GM12878 (cell line): ENCODE data around the gene EIF5A. TPM values are rescaled to one million over a fixed set of nuclear protein-coding genes. Genes with fewer than 3 reads are reported as not detected.

Source experiments
- ATAC-seq: fragments of 200-7000 bp; cut with Tn5 transposase; 3 replicates; pipeline ENCODE4 v1.9.1; 2020; ENCODE audit warnings: mild to moderate bottlenecking, moderate library complexity
- BruUV-seq: library from RNA; stranded (reverse); fragments of 400-500 nt; replicated peaks from 2 replicates; lab custom pipeline; 2021; lab: Mats Ljungman, UMichigan
- CTCF ChIA-PET: fragments of 300-600 bp; sonication (Branson Sonifier 250); formaldehyde crosslinking; extraction: SDS; loops from one replicate; lab custom pipeline; 2021; ENCODE audit warnings: inconsistent platforms; lab: Yijun Ruan, JAX
- POLR2A ChIA-PET: fragments of 350-600 bp; formaldehyde crosslinking; extraction: SDS; loops from one replicate; lab custom pipeline; 2021; ENCODE audit warnings: inconsistent platforms; lab: Charles Lee
- RAD21 ChIA-PET: fragments of 300-600 bp; sonication (Branson Sonifier 250); formaldehyde crosslinking; loops from one replicate; lab custom pipeline; 2023; ENCODE audit warnings: antibody characterized with exemption; ENCODE audit not compliant: unreplicated experiment; lab: Charles Lee
- SMC1A ChIA-PET: fragments of 300-600 bp; sonication (Branson Sonifier 250); formaldehyde crosslinking; loops from one replicate; lab custom pipeline; 2023; ENCODE audit not compliant: unreplicated experiment, uncharacterized antibody; lab: Charles Lee
- DNase-seq: peaks from one replicate; pipeline ENCODE4 v3.0.0-alpha.2; 2011; ENCODE audit warnings: low read depth, low spot score
- FAIRE-seq: peaks from 3 replicates; lab custom pipeline; 2011; peaks lifted over from hg19 to GRCh38; lab: Jason Lieb, UNC
- H2AFZ ChIP-seq: 2 replicates; pipeline ENCODE4 v1.6.0; 2011; ENCODE audit warnings: low read depth, low read length, control low read depth; ENCODE audit not compliant: control insufficient read depth
- H3K27ac ChIP-seq: 2 replicates; pipeline ENCODE4 v1.5.1; 2011; ENCODE audit warnings: control low read depth; ENCODE audit not compliant: control insufficient read depth, insufficient read depth
- H3K27me3 ChIP-seq, 2 experiments: replicated peaks in 1 of 2; 2 replicates each; pipeline versions ENCODE4 v1.6.0 to v1.6.1; 2011; ENCODE audit warnings: low read length in 1 of 2; ENCODE audit not compliant: control insufficient read depth in 2 of 2, insufficient read depth in 2 of 2
- H3K36me3 ChIP-seq, 2 experiments: 2 replicates each; pipeline ENCODE4 v1.5.1; 2011; ENCODE audit warnings: low read length in 1 of 2; ENCODE audit not compliant: control insufficient read depth in 2 of 2, insufficient read depth in 2 of 2
- H3K4me1 ChIP-seq: 2 replicates; pipeline ENCODE4 v1.6.1; 2011; ENCODE audit warnings: mild to moderate bottlenecking, low read length, moderate library complexity, mixed read lengths; ENCODE audit not compliant: control insufficient read depth, insufficient read depth
- H3K4me2 ChIP-seq: 2 replicates; pipeline ENCODE4 v1.6.0; 2011; ENCODE audit warnings: control low read depth; ENCODE audit not compliant: control insufficient read depth, insufficient read depth
- H3K4me3 ChIP-seq: fragments of 200-600 bp; sonication (generic); 2 replicates; pipeline ENCODE4 v1.5.1; 2016
- H3K79me2 ChIP-seq: 2 replicates; pipeline ENCODE4 v1.6.0; 2011; ENCODE audit warnings: low read length; ENCODE audit not compliant: control insufficient read depth, insufficient read depth
- H3K9ac ChIP-seq: 2 replicates; pipeline ENCODE4 v1.8.0; 2011; ENCODE audit warnings: low read length, control low read depth, mixed read lengths; ENCODE audit not compliant: control insufficient read depth, insufficient read depth
- H3K9me3 ChIP-seq: replicated peaks from 3 replicates; pipeline ENCODE4 v1.5.1; 2011; ENCODE audit warnings: mild to moderate bottlenecking, low read length; ENCODE audit not compliant: control insufficient read depth, insufficient read depth
- H4K20me1 ChIP-seq: 2 replicates; pipeline ENCODE4 v1.6.0; 2011; ENCODE audit not compliant: control insufficient read depth, insufficient read depth
- DPF2 ChIP-seq: fragments of 450-650 bp; IDR thresholded peaks from 2 replicates; pipeline ENCODE4 v1.6.1; 2017; ENCODE audit warnings: mild to moderate bottlenecking
- HDAC2 ChIP-seq: fragments of 200-600 bp; sonication (generic); IDR thresholded peaks from 2 replicates; pipeline ENCODE4 v1.6.1; 2017
- HDAC6 ChIP-seq: fragments of 200-600 bp; sonication (generic); IDR thresholded peaks from one replicate; pipeline ENCODE4 v1.8.0; 2017; ENCODE audit warnings: antibody characterized with exemption; ENCODE audit not compliant: unreplicated experiment
- IKZF2 ChIP-seq, 2 experiments: fragments of 450-650 bp; IDR thresholded peaks; 2 replicates each; pipeline ENCODE4 v1.6.1; 2017; ENCODE audit warnings: mild to moderate bottlenecking in 2 of 2, moderate library complexity in 2 of 2
- IRF4 ChIP-seq: IDR thresholded peaks from 2 replicates; pipeline ENCODE4 v1.6.1; 2011; ENCODE audit warnings: low read depth, low read length
- LARP7 ChIP-seq: fragments of 450-650 bp; IDR thresholded peaks from 2 replicates; pipeline ENCODE4 v1.6.1; 2017; ENCODE audit warnings: mild to moderate bottlenecking
- POU2F2 ChIP-seq: IDR thresholded peaks from 3 replicates; pipeline ENCODE4 v1.6.1; 2011; ENCODE audit warnings: low read depth, mild to moderate bottlenecking, low read length, borderline replicate concordance
- SMC3 ChIP-seq: IDR thresholded peaks from 2 replicates; pipeline ENCODE4 v1.6.1; 2011; ENCODE audit warnings: low read length, improper control_type of control experiment, borderline replicate concordance
- SP1 ChIP-seq: IDR thresholded peaks from one replicate; pipeline ENCODE4 v1.6.1; 2011; ENCODE audit warnings: low read depth, low read length
- TCF12 ChIP-seq: IDR thresholded peaks from 2 replicates; pipeline ENCODE4 v1.6.1; 2011; ENCODE audit warnings: low read depth, mild to moderate bottlenecking, low read length
- WRNIP1 ChIP-seq: IDR thresholded peaks from 2 replicates; pipeline ENCODE4 v1.6.1; 2011; ENCODE audit warnings: low read depth, low read length, improper control_type of control experiment, borderline replicate concordance
- ZNF207 ChIP-seq: fragments of 450-650 bp; IDR thresholded peaks from 2 replicates; pipeline ENCODE4 v1.6.1; 2014; ENCODE audit warnings: antibody characterized with exemption, mild to moderate bottlenecking, borderline replicate concordance
- WGBS: methylation state at CpG from one replicate; pipeline ENCODE4 v1.1.6; 2016; ENCODE audit warnings: low lambda C conversion rate; ENCODE audit not compliant: insufficient replicate concordance, insufficient coverage; ENCODE audit errors: missing lambda C conversion rate; 5-methylcytosine and 5-hydroxymethylcytosine counted together
- in situ Hi-C: fragments of 300-500 bp; cut with MboI; formaldehyde crosslinking; loops from 9 replicates; pipeline ENCODE4 v1.14.3; 2018; ENCODE audit warnings: mixed read lengths
- intact Hi-C: fragments of 100-400 bp; cut with micrococcal nuclease; formaldehyde crosslinking; loops from one replicate; pipeline ENCODE4 v1.14.2; 2022; ENCODE audit not compliant: unreplicated experiment
- polyA plus RNA-seq, 11 experiments: library from polyadenylated mRNA; depleted of rRNA in 4 of 11; unstranded in 6 of 11; stranded (reverse) in 5 of 11; fragments of >200 nt; fragmentation: Nextera tagmentation in 4 of 11; fragmentation: Illumina TruSeq in 1 of 11; extraction: Ambion mirVana in 4 of 11; extraction: Trizol in 1 of 11; gene quantifications; 1 replicate in 1 of 11; 2 replicates in 10 of 11; pipeline versions ENCODE4 v1.2.1 to v1.2.3, GENCODE V29; 2011 to 2016; ENCODE audit warnings: inconsistent platforms in 2 of 11, missing spikeins in 2 of 11, low read depth in 1 of 11
- total RNA-seq, 4 experiments: library from RNA; depleted of rRNA in 3 of 4; stranded (reverse); fragments of >200 nt in 3 of 4; fragmentation: Illumina TruSeq in 1 of 4; extraction: Trizol in 1 of 4; gene quantifications; 2 replicates each; pipeline versions ENCODE4 v1.2.1 to v1.2.3, GENCODE V29; 2013 to 2021
- TF ChIP-seq, protein P1 (sequence below): fragments of 450-650 bp; IDR thresholded peaks from 2 replicates; pipeline ENCODE4 v1.6.1; 2016; ENCODE audit warnings: mild to moderate bottlenecking
- TF ChIP-seq, protein P2 (sequence below): fragments of 150-350 bp; IDR thresholded peaks from 2 replicates; pipeline ENCODE4 v1.6.1; 2016; ENCODE audit warnings: low read depth, low read length
- TF ChIP-seq, protein P3 (sequence below): IDR thresholded peaks from 2 replicates; pipeline ENCODE4 v1.6.1; 2012; ENCODE audit warnings: low read depth, low read length, improper control_type of control experiment
- TF ChIP-seq, protein P4 (sequence below), 3 experiments: IDR thresholded peaks in 2 of 3; conservative IDR thresholded peaks in 1 of 3; 2 replicates each; pipeline ENCODE4 v1.5.1; 2011; ENCODE audit warnings: low read depth in 3 of 3, low read length in 3 of 3, mild to moderate bottlenecking in 3 of 3, control low read depth in 2 of 3, moderate library complexity in 2 of 3, inconsistent platforms in 1 of 3, mixed read lengths in 1 of 3; ENCODE audit not compliant: control insufficient read depth in 2 of 3, insufficient read depth in 1 of 3; ENCODE audit errors: extremely low read depth in 1 of 3

Gene EIF5A
- total and polyA plus RNA-seq, 10 of the 15 experiments (the other 5 are each of a cell fraction or from before 2014, with no cell fraction given) = 26.5 to 1,792 (median 944) TPM

DNA sequence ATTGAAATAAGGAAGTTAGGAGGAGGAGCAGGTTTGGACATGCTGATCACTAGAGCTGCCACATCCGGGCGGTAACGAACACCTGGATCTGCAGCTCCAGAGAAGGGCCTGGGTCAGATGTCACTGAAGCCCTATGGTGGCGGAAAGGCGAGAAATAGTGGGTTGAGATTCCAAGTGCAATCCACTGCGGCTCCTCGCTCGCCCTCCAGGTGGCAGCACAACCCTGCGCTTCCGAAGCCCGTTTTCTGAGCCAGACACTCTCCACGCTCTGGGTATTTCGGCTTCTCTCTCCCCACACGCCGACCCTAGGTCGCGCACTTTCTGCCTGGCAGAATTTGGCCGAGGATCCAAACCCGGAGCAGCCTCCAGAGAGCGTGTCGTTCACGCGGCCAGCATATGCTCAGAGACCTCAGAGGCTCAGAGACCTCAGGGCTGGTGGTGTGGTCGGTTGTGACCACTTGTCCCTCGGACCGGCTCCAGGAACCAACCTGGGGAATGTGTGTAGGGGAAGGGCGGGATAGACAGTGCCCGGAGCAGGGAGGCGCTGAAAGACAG lies 26.8 kb upstream of the EIF5A start:
- intact Hi-C loops (loop anchor here (1.0 to 2.0 kb wide), 2 partner anchors 16 to 64 kb away; no protein-coding TSS in a partner anchor), in situ Hi-C loops (no loop called here)
- H3K4me2 ChIP-seq = peak overlapping the region; percentile 98
- H3K9ac ChIP-seq = no peak overlapping the region; the same call in 1 of the 2 replicates
- no peaks in the 10 kb centered on the region for H3K79me2 ChIP-seq
- no peaks in the 10 kb centered on the region; the same call in 1 of the 2 replicates for H4K20me1 ChIP-seq
- H3K4me1 ChIP-seq = peaks cover 8% of the 10 kb centered on the region
- H2AFZ ChIP-seq = peak overlapping the region; percentile 82
- peak; percentile 90 for ATAC-seq
- ChIA-PET CTCF (interaction anchor here (0.6 to 10.3 kb wide), 12 partner anchors 11 to 407 kb away, joined by 3 to 102 read pairs (median 3); partner anchors contain the start of genes NEURL4 and TP53), RAD21 (interaction anchor here (2.3 kb wide), 1 partner anchor 16 kb away, joined by 11 read pairs; no protein-coding TSS in a partner anchor), SMC1A (interaction anchor here (0.6 to 3.3 kb wide), 5 partner anchors 16 to 407 kb away, joined by 3 to 17 read pairs (median 3); partner anchors contain the start of genes TMEM95 and TP53), POLR2A (interaction anchor here (1.7 kb wide), 1 partner anchor 16 kb away, joined by 4 read pairs; no protein-coding TSS in a partner anchor)
- H3K36me3 ChIP-seq = no peaks in the 10 kb centered on the region
- H3K27ac ChIP-seq = no peak overlapping the region
- FAIRE-seq = peak; percentile 97
- BruUV-seq = no TSS peak
- H3K4me3 ChIP-seq = peak overlapping the region; percentile 56
- 0% methylated on average over 29 of the region's 29 CpGs for WGBS
- H3K9me3 ChIP-seq = no peaks in the 10 kb centered on the region
- no peaks in the 10 kb centered on the region; a peak in 1 of 4 replicates for H3K27me3 ChIP-seq
- DNase-seq = peak; percentile 40
- TF ChIP-seq POU2F2 (0 out of 3 replicates have a peak, but pooled peaks have one; percentile 35), SMC3 (peak; percentile 94), SP1 (peak; percentile 57), DPF2 (0 out of 2 replicates have a peak, but pooled peaks have one; percentile 44), IRF4 (peak; percentile 57; the same call in 1 of the 2 replicates), LARP7 (peak; percentile 40; the same call in 1 of the 2 replicates), HDAC2 (no peak), WRNIP1 (0 out of 2 replicates have a peak, but pooled peaks have one; percentile 75), HDAC6 (peak; percentile 18), TCF12 (0 out of 2 replicates have a peak, but pooled peaks have one; percentile 32), ZNF207 (peak; percentile 70), IKZF2 (IDR thresholded peaks at IDR 0.05) (peak in 1 of 2 experiments; percentile 45; a peak in 2 of 4 replicates)
- TF ChIP-seq, protein P1, sequence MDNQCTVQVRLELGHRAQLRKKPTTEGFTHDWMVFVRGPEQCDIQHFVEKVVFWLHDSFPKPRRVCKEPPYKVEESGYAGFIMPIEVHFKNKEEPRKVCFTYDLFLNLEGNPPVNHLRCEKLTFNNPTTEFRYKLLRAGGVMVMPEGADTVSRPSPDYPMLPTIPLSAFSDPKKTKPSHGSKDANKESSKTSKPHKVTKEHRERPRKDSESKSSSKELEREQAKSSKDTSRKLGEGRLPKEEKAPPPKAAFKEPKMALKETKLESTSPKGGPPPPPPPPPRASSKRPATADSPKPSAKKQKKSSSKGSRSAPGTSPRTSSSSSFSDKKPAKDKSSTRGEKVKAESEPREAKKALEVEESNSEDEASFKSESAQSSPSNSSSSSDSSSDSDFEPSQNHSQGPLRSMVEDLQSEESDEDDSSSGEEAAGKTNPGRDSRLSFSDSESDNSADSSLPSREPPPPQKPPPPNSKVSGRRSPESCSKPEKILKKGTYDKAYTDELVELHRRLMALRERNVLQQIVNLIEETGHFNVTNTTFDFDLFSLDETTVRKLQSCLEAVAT = peak; percentile 60
- TF ChIP-seq, protein P2, sequence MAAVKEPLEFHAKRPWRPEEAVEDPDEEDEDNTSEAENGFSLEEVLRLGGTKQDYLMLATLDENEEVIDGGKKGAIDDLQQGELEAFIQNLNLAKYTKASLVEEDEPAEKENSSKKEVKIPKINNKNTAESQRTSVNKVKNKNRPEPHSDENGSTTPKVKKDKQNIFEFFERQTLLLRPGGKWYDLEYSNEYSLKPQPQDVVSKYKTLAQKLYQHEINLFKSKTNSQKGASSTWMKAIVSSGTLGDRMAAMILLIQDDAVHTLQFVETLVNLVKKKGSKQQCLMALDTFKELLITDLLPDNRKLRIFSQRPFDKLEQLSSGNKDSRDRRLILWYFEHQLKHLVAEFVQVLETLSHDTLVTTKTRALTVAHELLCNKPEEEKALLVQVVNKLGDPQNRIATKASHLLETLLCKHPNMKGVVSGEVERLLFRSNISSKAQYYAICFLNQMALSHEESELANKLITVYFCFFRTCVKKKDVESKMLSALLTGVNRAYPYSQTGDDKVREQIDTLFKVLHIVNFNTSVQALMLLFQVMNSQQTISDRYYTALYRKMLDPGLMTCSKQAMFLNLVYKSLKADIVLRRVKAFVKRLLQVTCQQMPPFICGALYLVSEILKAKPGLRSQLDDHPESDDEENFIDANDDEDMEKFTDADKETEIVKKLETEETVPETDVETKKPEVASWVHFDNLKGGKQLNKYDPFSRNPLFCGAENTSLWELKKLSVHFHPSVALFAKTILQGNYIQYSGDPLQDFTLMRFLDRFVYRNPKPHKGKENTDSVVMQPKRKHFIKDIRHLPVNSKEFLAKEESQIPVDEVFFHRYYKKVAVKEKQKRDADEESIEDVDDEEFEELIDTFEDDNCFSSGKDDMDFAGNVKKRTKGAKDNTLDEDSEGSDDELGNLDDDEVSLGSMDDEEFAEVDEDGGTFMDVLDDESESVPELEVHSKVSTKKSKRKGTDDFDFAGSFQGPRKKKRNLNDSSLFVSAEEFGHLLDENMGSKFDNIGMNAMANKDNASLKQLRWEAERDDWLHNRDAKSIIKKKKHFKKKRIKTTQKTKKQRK = no peak
- TF ChIP-seq, protein P3, sequence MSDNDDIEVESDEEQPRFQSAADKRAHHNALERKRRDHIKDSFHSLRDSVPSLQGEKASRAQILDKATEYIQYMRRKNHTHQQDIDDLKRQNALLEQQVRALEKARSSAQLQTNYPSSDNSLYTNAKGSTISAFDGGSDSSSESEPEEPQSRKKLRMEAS = 0 out of 2 replicates have a peak, but pooled peaks have one; percentile 53
- TF ChIP-seq, protein P4, sequence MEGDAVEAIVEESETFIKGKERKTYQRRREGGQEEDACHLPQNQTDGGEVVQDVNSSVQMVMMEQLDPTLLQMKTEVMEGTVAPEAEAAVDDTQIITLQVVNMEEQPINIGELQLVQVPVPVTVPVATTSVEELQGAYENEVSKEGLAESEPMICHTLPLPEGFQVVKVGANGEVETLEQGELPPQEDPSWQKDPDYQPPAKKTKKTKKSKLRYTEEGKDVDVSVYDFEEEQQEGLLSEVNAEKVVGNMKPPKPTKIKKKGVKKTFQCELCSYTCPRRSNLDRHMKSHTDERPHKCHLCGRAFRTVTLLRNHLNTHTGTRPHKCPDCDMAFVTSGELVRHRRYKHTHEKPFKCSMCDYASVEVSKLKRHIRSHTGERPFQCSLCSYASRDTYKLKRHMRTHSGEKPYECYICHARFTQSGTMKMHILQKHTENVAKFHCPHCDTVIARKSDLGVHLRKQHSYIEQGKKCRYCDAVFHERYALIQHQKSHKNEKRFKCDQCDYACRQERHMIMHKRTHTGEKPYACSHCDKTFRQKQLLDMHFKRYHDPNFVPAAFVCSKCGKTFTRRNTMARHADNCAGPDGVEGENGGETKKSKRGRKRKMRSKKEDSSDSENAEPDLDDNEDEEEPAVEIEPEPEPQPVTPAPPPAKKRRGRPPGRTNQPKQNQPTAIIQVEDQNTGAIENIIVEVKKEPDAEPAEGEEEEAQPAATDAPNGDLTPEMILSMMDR (IDR thresholded peaks at IDR 0.05 in 2 of 3, conservative IDR thresholded peaks at IDR 0.05 in 1 of 3; ENCODE audit: control insufficient read depth in 2 of 3, extremely low read depth in 1 of 3, insufficient read depth in 1 of 3, low read depth in 3 of 3, low read length in 3 of 3) = peak; percentile 96 to 98 (median 98); a peak in 5 of 6 replicates
